ENCODE data around the gene PRKG1. TPM values are rescaled to one million over a fixed set of nuclear protein-coding genes. Genes with fewer than 3 reads are reported as not detected.

Gene PRKG1
- total and polyA plus RNA-seq, 2 of the 8 experiments (the other 6 are each of a cell fraction or from before 2014, with no cell fraction given) = 4.2 to 15.2 TPM

DNA sequence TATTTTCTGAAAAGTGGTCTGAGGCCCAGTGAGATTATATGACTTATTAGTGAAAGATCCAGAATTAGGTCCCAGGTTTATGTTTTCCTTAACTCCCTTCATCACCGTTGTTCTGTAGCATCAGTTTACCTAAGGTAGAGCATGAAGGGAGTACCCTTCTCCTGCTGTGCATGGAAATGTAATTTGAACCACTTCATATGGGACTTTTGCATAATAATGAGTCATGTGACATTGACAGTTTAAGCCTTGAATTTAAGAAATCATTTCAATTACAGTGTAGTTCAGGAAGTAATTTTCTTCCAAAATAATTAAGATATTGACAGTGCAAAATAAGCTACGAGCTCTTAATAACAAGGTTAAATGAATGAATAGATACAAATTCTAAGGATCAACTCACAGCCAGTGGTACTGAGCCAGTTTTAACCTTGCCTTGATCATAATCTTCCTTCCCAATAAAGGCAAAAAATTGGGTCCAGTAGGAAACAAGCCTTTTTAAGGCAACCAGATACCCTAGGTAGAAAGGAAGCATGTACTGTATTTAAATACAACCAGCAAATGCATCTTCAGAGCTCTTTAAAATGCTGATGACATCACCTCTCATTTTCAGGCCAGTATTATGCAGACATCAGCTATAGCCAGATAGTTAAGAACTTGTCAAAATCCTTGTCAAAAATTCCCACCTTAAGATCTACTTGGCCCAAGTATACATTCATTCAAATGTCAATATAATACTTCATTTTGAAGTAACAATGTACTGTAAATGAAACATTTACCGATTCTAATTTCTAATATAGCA is 1191.0 kb downstream of the PRKG1 start:
- Histone ChIP-seq H2BK15ac (ENCODE audit: low read length) (no peak overlapping the region), H2AK5ac (ENCODE audit: low read depth, low read length) (no peak overlapping the region)

More for the DNA sequence above, 1191.0 kb downstream of the PRKG1 start:
- Histone ChIP-seq H3K4me1 (replicated peaks in 1 of 4; ENCODE audit: control insufficient read depth in 3 of 4, insufficient read depth in 4 of 4, low read length in 3 of 4) (peaks cover 0 to 5% (median 2%) of the 10 kb centered on the region in 4 experiments; a peak in 2 of 7 replicates), H3K4ac (replicated peaks; ENCODE audit: insufficient read length, low read depth, low read length) (no peak overlapping the region), H3K4me2 (ENCODE audit: insufficient read depth in 1 of 2, low read depth in 2 of 2, low read length in 2 of 2) (no peak overlapping the region), H3K23ac (ENCODE audit: insufficient read length) (no peak overlapping the region), H3K27ac (ENCODE audit: low read depth, low read length) (no peak overlapping the region), H4K20me1 (replicated peaks in 1 of 2; ENCODE audit: control insufficient read depth in 1 of 2, insufficient read depth in 2 of 2, low read length in 2 of 2) (no peaks in the 10 kb centered on the region), H3K9ac (replicated peaks in 1 of 4; ENCODE audit: extremely low read depth in 1 of 4, low read depth in 3 of 4, low read length in 3 of 4) (no peak overlapping the region), H3K14ac (ENCODE audit: insufficient read length) (no peak overlapping the region), H3K79me1 (ENCODE audit: low read depth, low read length) (no peaks in the 10 kb centered on the region), H3K27me3 (replicated peaks in 1 of 4; ENCODE audit: control insufficient read depth in 3 of 4, extremely low read depth in 1 of 4, insufficient read depth in 3 of 4, low read length in 3 of 4) (no peaks in the 10 kb centered on the region), H2BK5ac (ENCODE audit: low read depth, low read length) (no peak overlapping the region), H3K56ac (replicated peaks; ENCODE audit: insufficient read length, low read depth, low read length) (no peak overlapping the region), H3K23me2 (ENCODE audit: low read depth, low read length) (no peaks in the 10 kb centered on the region), H2BK12ac (ENCODE audit: low read depth, low read length) (no peak overlapping the region), H4K5ac (ENCODE audit: insufficient read length, low read depth, low read length) (no peak overlapping the region), H2BK20ac (ENCODE audit: low read length) (no peak overlapping the region), H2BK120ac (replicated peaks; ENCODE audit: low read depth, low read length) (no peak overlapping the region), H3K4me3 (ENCODE audit: extremely low read depth in 1 of 4, insufficient read depth in 2 of 4, low read depth in 3 of 4, low read length in 4 of 4) (no peak overlapping the region), H4K8ac (ENCODE audit: extremely low read depth, insufficient read depth, low read length) (no peak overlapping the region), H3K9me3 (ENCODE audit: insufficient read depth in 2 of 2, low read depth in 1 of 2, low read length in 1 of 2) (no peaks in the 10 kb centered on the region), H3K79me2 (ENCODE audit: control insufficient read depth in 1 of 2, insufficient read depth in 2 of 2, low read length in 2 of 2) (no peaks in the 10 kb centered on the region), H2AFZ (ENCODE audit: low read length) (no peak overlapping the region), H3K18ac (ENCODE audit: extremely low read depth, low read length) (no peak overlapping the region), H3K36me3 (ENCODE audit: control insufficient read depth in 2 of 4, insufficient read depth in 4 of 4, low read length in 3 of 4) (no peaks in the 10 kb centered on the region), H4K91ac (replicated peaks; ENCODE audit: insufficient read length, low read length) (no peak overlapping the region)
- WGBS, 2 experiments (ENCODE audit: extremely low coverage in 1 of 2, insufficient coverage in 1 of 2, insufficient read length in 1 of 2, insufficient replicate concordance in 2 of 2, low coverage in 1 of 2, low lambda C conversion rate in 2 of 2, missing lambda C conversion rate in 1 of 2) = 71% methylated on average over 3 of the region's 3 CpGs; no CpG with 5 or more reads in 1 of the 2 experiments
- CTCF ChIA-PET (ENCODE audit: partially characterized antibody) = no interaction called here
- no peak for TF ChIP-seq ASH2L (IDR thresholded peaks at IDR 0.05; ENCODE audit: low read length)
- TF ChIP-seq YY1 (IDR thresholded peaks at IDR 0.05; ENCODE audit: low read depth, low read length) = no peak
- no peak for TF ChIP-seq FOSL1 (IDR thresholded peaks at IDR 0.05; ENCODE audit: insufficient read depth, low read depth, low read length)
- TF ChIP-seq POLR2AphosphoS5 (IDR thresholded peaks at IDR 0.05; ENCODE audit: low read depth, low read length) = no peak
- TF ChIP-seq HDAC6 (IDR thresholded peaks at IDR 0.05; ENCODE audit: low read depth, low read length) = no peak
- POLR2A ChIA-PET (ENCODE audit: partially characterized antibody) = interaction anchor here (1.4 kb wide), 1 partner anchor 11 kb away, joined by 3 read pairs; no protein-coding TSS in a partner anchor
- FAIRE-seq (no peak), DNase-seq (ENCODE audit: low read depth in 1 of 2, low spot score in 2 of 2) (no peak)

Measured in H1 (cell line).